ENCODE data around the gene BNC2.

The BNC2 gene

DNA sequence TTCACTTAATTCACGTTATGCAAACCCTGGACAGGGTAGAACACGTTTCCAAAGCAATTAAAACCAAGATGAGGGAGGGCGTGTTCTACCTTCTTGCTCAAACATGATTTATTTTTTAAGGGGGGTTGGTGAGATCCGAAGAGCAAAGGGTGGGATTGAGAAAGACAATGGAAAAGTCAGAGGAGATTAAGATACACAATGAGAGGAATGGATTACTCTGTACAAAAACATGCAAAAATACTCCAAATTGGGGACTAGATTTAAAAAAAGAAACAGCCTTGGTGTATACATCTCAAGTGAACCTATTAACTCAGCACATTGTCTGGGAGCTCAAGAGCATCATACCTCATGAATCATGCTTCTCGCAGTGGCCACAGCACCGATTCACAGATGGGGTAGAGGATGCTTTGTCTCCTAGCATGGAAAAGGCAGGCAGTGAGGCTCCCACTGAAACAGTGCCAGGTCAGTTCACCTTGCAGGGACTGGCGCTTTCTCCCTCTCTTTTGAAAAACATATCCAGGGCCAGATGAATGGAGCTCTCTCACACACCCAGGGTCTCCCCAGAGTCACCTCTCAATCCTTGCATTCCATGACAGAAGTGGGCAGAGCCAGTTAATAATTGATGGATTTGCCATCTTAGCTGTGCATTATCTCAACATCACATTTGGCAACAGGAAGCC is 459.7 kb downstream of the BNC2 start:
- no peak for DNase-seq
- H3K27me3 Mint-ChIP-seq (ENCODE audit: low read depth, poor library complexity) = peaks cover 3% of the 10 kb centered on the region
- H3K4me1 Mint-ChIP-seq = peaks cover 51% of the 10 kb centered on the region
- no peaks in the 10 kb centered on the region for H3K9me3 Mint-ChIP-seq
- H3K27ac Mint-ChIP-seq = no peak overlapping the region
- no peak overlapping the region for H3K4me3 Mint-ChIP-seq
- TF ChIP-seq, protein P1, sequence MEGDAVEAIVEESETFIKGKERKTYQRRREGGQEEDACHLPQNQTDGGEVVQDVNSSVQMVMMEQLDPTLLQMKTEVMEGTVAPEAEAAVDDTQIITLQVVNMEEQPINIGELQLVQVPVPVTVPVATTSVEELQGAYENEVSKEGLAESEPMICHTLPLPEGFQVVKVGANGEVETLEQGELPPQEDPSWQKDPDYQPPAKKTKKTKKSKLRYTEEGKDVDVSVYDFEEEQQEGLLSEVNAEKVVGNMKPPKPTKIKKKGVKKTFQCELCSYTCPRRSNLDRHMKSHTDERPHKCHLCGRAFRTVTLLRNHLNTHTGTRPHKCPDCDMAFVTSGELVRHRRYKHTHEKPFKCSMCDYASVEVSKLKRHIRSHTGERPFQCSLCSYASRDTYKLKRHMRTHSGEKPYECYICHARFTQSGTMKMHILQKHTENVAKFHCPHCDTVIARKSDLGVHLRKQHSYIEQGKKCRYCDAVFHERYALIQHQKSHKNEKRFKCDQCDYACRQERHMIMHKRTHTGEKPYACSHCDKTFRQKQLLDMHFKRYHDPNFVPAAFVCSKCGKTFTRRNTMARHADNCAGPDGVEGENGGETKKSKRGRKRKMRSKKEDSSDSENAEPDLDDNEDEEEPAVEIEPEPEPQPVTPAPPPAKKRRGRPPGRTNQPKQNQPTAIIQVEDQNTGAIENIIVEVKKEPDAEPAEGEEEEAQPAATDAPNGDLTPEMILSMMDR (IDR thresholded peaks at IDR 0.05) = no peak
- no peaks in the 10 kb centered on the region for H3K36me3 Mint-ChIP-seq (ENCODE audit: low read depth)

DNA sequence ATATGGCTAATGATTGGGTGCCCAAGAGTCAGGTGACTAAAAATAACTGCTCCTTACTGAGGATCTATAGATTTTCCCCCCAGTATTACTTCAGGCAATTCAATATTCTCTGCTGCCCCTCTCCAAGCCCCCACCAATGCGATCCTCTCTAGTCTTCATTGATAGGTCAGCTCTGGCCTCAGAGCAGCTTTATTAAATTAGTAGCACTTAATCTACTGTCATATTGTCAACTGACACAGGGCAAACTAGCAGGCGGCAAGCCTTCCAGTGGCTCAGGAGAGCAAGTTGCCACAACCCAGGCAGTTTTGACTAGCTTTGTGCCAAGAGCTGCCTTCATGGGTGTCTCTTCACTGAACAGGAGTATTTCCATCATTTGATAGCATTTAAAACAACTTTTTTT is 462.9 kb downstream of the BNC2 start:
- Mint-ChIP-seq H3K4me3 (no peak overlapping the region), H3K4me1 (peaks cover 26% of the 10 kb centered on the region), H3K36me3 (ENCODE audit: low read depth) (peaks cover 9% of the 10 kb centered on the region), H3K27ac (no peak overlapping the region), H3K27me3 (ENCODE audit: low read depth, poor library complexity) (peaks cover 3% of the 10 kb centered on the region), H3K9me3 (peaks cover 6% of the 10 kb centered on the region)
- no peak for DNase-seq
- TF ChIP-seq, protein P1 (IDR thresholded peaks at IDR 0.05) = no peak

DNA sequence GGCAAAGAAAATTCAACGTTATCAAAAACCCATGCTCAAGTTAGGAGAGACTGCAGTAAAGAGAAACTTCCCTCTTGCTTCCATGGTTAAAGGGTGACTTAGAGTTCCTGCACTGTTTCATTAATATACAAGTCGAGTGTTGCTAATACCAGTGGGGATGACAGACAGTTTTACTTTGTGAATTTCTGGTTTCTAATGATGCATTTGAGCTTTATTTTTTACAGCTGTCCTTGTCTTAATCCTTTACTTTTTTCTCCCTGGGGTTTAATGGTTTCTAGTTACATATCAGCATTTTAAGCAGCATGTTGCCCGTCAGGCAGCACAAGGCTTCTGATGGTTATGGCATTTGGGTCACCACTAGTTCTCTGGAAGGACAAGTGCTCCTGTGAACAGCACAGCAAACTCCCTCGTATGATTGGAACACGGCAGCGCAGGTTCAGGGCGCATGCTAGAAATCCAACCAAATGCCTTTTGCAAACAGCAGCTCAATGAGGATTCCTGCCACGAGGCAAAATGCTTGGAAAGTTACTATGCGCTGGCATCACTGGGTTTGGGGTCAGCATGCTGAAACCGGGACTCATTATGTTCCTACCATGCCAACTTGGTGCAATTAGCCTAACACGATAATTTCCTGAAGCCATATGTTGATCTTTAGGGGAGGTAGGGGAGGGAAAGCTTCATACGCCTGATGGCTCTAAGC is 463.8 kb downstream of the BNC2 start:
- Mint-ChIP-seq H3K4me1 (peaks cover 22% of the 10 kb centered on the region), H3K4me3 (no peak overlapping the region), H3K27ac (no peak overlapping the region), H3K27me3 (ENCODE audit: low read depth, poor library complexity) (peaks cover 3% of the 10 kb centered on the region), H3K36me3 (ENCODE audit: low read depth) (peaks cover 10% of the 10 kb centered on the region), H3K9me3 (peaks cover 6% of the 10 kb centered on the region)
- TF ChIP-seq, protein P1 (IDR thresholded peaks at IDR 0.05) = no peak
- DNase-seq = no peak

DNA sequence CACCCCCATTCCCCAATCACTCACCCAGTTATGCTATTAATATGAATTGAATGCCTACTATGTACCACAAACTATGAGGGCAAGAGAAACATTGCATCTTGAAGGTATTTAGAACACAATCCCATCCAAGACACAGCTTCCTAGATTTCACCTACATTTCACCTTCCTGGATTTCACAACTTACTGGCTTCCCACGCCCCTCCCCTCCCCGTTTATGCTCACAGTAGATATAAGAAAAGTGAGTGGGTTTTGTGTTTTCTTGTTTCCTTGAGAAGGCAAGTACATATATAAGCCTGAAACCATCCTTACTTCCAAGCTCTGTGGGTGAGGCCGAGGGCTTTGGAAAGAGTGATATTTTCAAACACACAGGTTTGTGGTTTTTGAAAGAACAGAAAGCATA is 465.0 kb downstream of the BNC2 start:
- Mint-ChIP-seq H3K27me3 (ENCODE audit: low read depth, poor library complexity) (peaks cover under 1% of the 10 kb centered on the region), H3K9me3 (peaks cover 6% of the 10 kb centered on the region), H3K36me3 (ENCODE audit: low read depth) (peaks cover 10% of the 10 kb centered on the region), H3K27ac (no peak overlapping the region), H3K4me3 (no peak overlapping the region), H3K4me1 (peaks cover 13% of the 10 kb centered on the region)
- no peak for DNase-seq
- TF ChIP-seq, protein P1 (IDR thresholded peaks at IDR 0.05) = no peak

DNA sequence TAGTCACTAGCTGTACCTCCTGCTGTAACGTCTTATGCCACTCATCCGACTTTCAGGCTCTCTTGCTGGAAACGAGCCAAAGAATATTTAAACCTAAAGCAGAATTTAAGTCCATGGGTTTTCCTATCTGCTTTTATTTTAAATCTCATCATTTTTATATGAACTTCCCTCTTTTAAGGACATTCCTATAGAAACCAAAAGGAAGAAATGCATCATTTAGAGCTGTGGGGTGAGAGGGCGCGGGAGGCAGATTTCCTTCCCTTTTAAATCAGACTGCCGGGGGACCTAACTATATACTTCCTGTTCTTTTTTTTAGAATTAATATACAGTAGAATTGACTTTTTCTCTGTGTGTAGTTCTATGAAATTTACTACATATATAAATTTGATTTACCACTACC is 468.8 kb downstream of the BNC2 start:
- TF ChIP-seq, protein P1 (IDR thresholded peaks at IDR 0.05) = no peak
- Mint-ChIP-seq H3K4me1 (peaks cover 8% of the 10 kb centered on the region), H3K36me3 (ENCODE audit: low read depth) (peaks cover 10% of the 10 kb centered on the region), H3K27me3 (ENCODE audit: low read depth, poor library complexity) (no peaks in the 10 kb centered on the region), H3K4me3 (no peak overlapping the region), H3K9me3 (peaks cover 8% of the 10 kb centered on the region), H3K27ac (no peak overlapping the region)
- DNase-seq = no peak

DNA sequence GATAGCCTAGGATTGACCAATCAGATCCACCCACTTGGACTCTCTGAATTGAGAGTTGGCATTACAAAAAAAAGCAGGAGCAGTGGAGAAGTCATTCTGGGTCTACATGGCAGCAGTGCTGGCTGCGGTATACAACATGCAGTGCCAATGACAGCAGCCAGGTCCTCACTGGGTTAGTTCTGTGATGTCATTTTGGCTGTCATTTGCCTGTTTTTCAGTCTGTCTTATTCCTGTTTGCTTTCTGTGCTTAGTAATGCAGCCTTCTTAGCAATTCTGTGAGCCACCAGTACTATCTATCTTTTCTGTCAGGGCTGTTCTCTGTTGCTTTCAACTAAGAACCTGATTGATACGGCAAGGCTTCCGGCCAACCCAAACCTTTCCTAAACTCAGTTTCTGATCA is 471.8 kb downstream of the BNC2 start:
- Mint-ChIP-seq H3K4me3 (no peak overlapping the region), H3K36me3 (ENCODE audit: low read depth) (peaks cover 19% of the 10 kb centered on the region), H3K4me1 (no peaks in the 10 kb centered on the region), H3K27ac (no peak overlapping the region), H3K27me3 (ENCODE audit: low read depth, poor library complexity) (no peaks in the 10 kb centered on the region), H3K9me3 (peaks cover 24% of the 10 kb centered on the region)
- no peak for DNase-seq
- TF ChIP-seq, protein P1 (IDR thresholded peaks at IDR 0.05) = no peak
